ENCODE data around the gene RRAGC.

RRAGC gene

GRCh38 chr1:38788341-38789336, 70.9 kb downstream of the RRAGC start:
- in situ Hi-C loops (cut with HindIII; ENCODE audit: low sequenced_read_pairs) = no loop called here
